PFSK-1 (cell line): Measurements from ENCODE around the gene ANKS1A.

Experiments used
- POLR2AphosphoS5 ChIP-seq: IDR thresholded peaks from 2 replicates; pipeline ENCODE4 v1.6.1; 2012; ENCODE audit warnings: low read depth, mild to moderate bottlenecking, control low read depth, low read length, moderate library complexity
- REST ChIP-seq, 2 experiments: IDR thresholded peaks; 2 replicates each; pipeline versions ENCODE4 v1.6.1 to v1.8.0; 2011 to 2012; ENCODE audit warnings: low read depth in 2 of 2, low read length in 2 of 2, control low read depth in 1 of 2, inconsistent platforms in 1 of 2, mild to moderate bottlenecking in 1 of 2, moderate library complexity in 1 of 2; ENCODE audit not compliant: insufficient read depth in 1 of 2
- SIN3A ChIP-seq: IDR thresholded peaks from 2 replicates; pipeline ENCODE4 v1.6.1; 2012; ENCODE audit warnings: mild to moderate bottlenecking, low read length, moderate library complexity, borderline replicate concordance; ENCODE audit not compliant: insufficient read depth
- TAF1 ChIP-seq: IDR thresholded peaks from 2 replicates; pipeline ENCODE4 v1.6.1; 2012; ENCODE audit warnings: low read length, control low read depth, borderline replicate concordance; ENCODE audit not compliant: insufficient read depth

- TF ChIP-seq POLR2AphosphoS5 (no peak), REST (IDR thresholded peaks at IDR 0.05; ENCODE audit: insufficient read depth in 1 of 2, low read depth in 2 of 2, low read length in 2 of 2) (no peak), SIN3A (no peak), TAF1 (no peak)
Measured at GRCh38 chr6:34951731-34952130, 62.7 kb downstream of the ANKS1A start.
